SU-DHL-6 (cell line): ENCODE measurements around the gene BEND3.
"Not testable (repeated sequence)": the region's sequence is repeated elsewhere in the genome, so short reads cannot be mapped to it uniquely, and the experiment has no call there.

Experiments
- H2AFZ ChIP-seq: fragments of 200-600 bp; sonication (generic); 2 replicates; pipeline ENCODE4 v1.6.1; 2014; ENCODE audit warnings: low read depth, mild to moderate bottlenecking, moderate library complexity, mixed read lengths, antibody characterized with exemption, low read length; ENCODE audit not compliant: severe bottlenecking
- H3F3A ChIP-seq: fragments of 200-600 bp; shearing (Covaris generic); 2 replicates; pipeline ENCODE4 v1.6.0; 2016; ENCODE audit warnings: antibody characterized with exemption, mild to moderate bottlenecking; ENCODE audit not compliant: insufficient read depth
- H3K27ac ChIP-seq: fragments of 200-600 bp; sonication (generic); 2 replicates; pipeline ENCODE4 v1.5.1; 2016; ENCODE audit warnings: low read depth, mild to moderate bottlenecking, low read length, moderate library complexity, mixed read lengths
- H3K27me3 ChIP-seq: fragments of 200-600 bp; sonication (generic), shearing (Covaris generic); 2 replicates; pipeline ENCODE4 v1.6.0; 2014; ENCODE audit warnings: mild to moderate bottlenecking, low read length
- H3K36me3 ChIP-seq: fragments of 200-600 bp; sonication (generic); 2 replicates; pipeline ENCODE4 v1.6.1; 2014; ENCODE audit warnings: mild to moderate bottlenecking, low read length, mixed read lengths
- H3K4me2 ChIP-seq: fragments of 300-600, 200-600 bp; shearing (Covaris generic), sonication (generic); 2 replicates; pipeline ENCODE4 v1.6.0; 2014; ENCODE audit warnings: low read length, low read depth, mild to moderate bottlenecking; ENCODE audit not compliant: poor library complexity, severe bottlenecking
- H3K4me3 ChIP-seq: fragments of 200-600 bp; sonication (generic); 2 replicates; pipeline ENCODE4 v1.5.1; 2014; ENCODE audit warnings: antibody characterized with exemption, low read length, mild to moderate bottlenecking, mixed read lengths; ENCODE audit not compliant: insufficient read depth, poor library complexity, severe bottlenecking
- H3K79me2 ChIP-seq: fragments of 200-600 bp; sonication (generic); 2 replicates; pipeline ENCODE4 v1.6.1; 2014; ENCODE audit warnings: mild to moderate bottlenecking, low read length, moderate library complexity; ENCODE audit not compliant: insufficient read depth
- H3K9ac ChIP-seq: fragments of 200-600 bp; sonication (generic); 2 replicates; pipeline ENCODE4 v1.7.0; 2014; ENCODE audit warnings: mild to moderate bottlenecking, low read length
- H3K9me2 ChIP-seq: fragments of 200-600 bp; sonication (generic); replicated peaks from 2 replicates; pipeline ENCODE4 v1.6.1; 2014; ENCODE audit warnings: low read length; ENCODE audit not compliant: insufficient read depth
- H3K9me3 ChIP-seq: fragments of 200-600 bp; sonication (generic); 2 replicates; pipeline ENCODE4 v1.6.1; 2014; ENCODE audit warnings: low read length, mixed read lengths; ENCODE audit not compliant: insufficient read depth
- H4K20me1 ChIP-seq: fragments of 200-600 bp; sonication (generic); 2 replicates; pipeline ENCODE4 v1.6.1; 2014; ENCODE audit warnings: low read depth, mild to moderate bottlenecking, antibody characterized with exemption, low read length, moderate library complexity, mixed read lengths
- CTCF ChIP-seq: fragments of 200-600 bp; sonication (generic); IDR thresholded peaks from one replicate; pipeline ENCODE4 v1.5.1; 2017; ENCODE audit warnings: antibody characterized with exemption, mild to moderate bottlenecking, low read length, moderate library complexity; ENCODE audit not compliant: insufficient read depth, poor library complexity, severe bottlenecking
- EZH2phosphoT487 ChIP-seq: fragments of 200-600 bp; sonication (generic), shearing (Covaris generic); conservative IDR thresholded peaks from 2 replicates; pipeline ENCODE4 v1.6.1; 2018; ENCODE audit warnings: mild to moderate bottlenecking, antibody characterized with exemption, low read length, moderate library complexity, mixed read lengths

Gene BEND3

GRCh38 chr6:107144666-107145065, 29.4 kb upstream of the BEND3 start:
- H3K4me3 ChIP-seq: no peak overlapping the region
- no peaks in the 10 kb centered on the region for H3K79me2 ChIP-seq
- no peaks in the 10 kb centered on the region for H3K36me3 ChIP-seq
- H3K27me3 ChIP-seq: no peaks in the 10 kb centered on the region
- H3K9me3 ChIP-seq: no peaks in the 10 kb centered on the region
- H3K27ac ChIP-seq: no peak overlapping the region
- TF ChIP-seq CTCF: no peak
- H3K4me2 ChIP-seq: no peak overlapping the region
- H3F3A ChIP-seq: no peaks in the 10 kb centered on the region
- no peak overlapping the region for H3K9ac ChIP-seq
- H4K20me1 ChIP-seq: no peaks in the 10 kb centered on the region
- H2AFZ ChIP-seq: no peak overlapping the region
- H3K9me2 ChIP-seq: no peaks in the 10 kb centered on the region

GRCh38 chr6:107144014-107144413, 28.7 kb upstream of the BEND3 start:
- Histone ChIP-seq H3K4me2 (no peak overlapping the region), H3K27me3 (no peaks in the 10 kb centered on the region), H4K20me1 (no peaks in the 10 kb centered on the region), H3F3A (no peaks in the 10 kb centered on the region), H3K9ac (no peak overlapping the region), H3K79me2 (no peaks in the 10 kb centered on the region), H3K9me3 (no peaks in the 10 kb centered on the region), H2AFZ (no peak overlapping the region), H3K36me3 (no peaks in the 10 kb centered on the region), H3K4me3 (no peak overlapping the region), H3K9me2 (no peaks in the 10 kb centered on the region), H3K27ac (no peak overlapping the region)
- TF ChIP-seq EZH2phosphoT487: no peak
- TF ChIP-seq CTCF: no peak

- TF ChIP-seq CTCF: no peak
- no peak for TF ChIP-seq EZH2phosphoT487
- Histone ChIP-seq H3K9ac (no peak overlapping the region), H3K9me2 (no peaks in the 10 kb centered on the region), H3K27ac (no peak overlapping the region), H3K4me2 (no peak overlapping the region), H3K27me3 (no peaks in the 10 kb centered on the region), H3K36me3 (no peaks in the 10 kb centered on the region), H3K9me3 (no peaks in the 10 kb centered on the region), H3F3A (no peaks in the 10 kb centered on the region), H2AFZ (no peak overlapping the region), H3K79me2 (no peaks in the 10 kb centered on the region), H4K20me1 (no peaks in the 10 kb centered on the region), H3K4me3 (no peak overlapping the region)
Measured at GRCh38 chr6:107140581-107140980, 25.3 kb upstream of the BEND3 start.

- H3K27ac ChIP-seq, H3K4me3 ChIP-seq: not testable (repeated sequence)
Measured at GRCh38 chr6:107136324-107136723, 21.0 kb upstream of the BEND3 start.

GRCh38 chr6:107135048-107135680, 19.8 kb upstream of the BEND3 start:
- H3K9me3 ChIP-seq, H3F3A ChIP-seq, H3K4me3 ChIP-seq, H3K27me3 ChIP-seq, H3K27ac ChIP-seq, H4K20me1 ChIP-seq, H3K79me2 ChIP-seq, H3K9me2 ChIP-seq, H2AFZ ChIP-seq, H3K4me2 ChIP-seq, H3K9ac ChIP-seq, H3K36me3 ChIP-seq: not testable (repeated sequence)

More at GRCh38 chr6:107136324-107136723, 21.0 kb upstream of the BEND3 start:
- H3K79me2 ChIP-seq, H3K9ac ChIP-seq, H4K20me1 ChIP-seq, H3K4me2 ChIP-seq, H3K27me3 ChIP-seq, H3K36me3 ChIP-seq, H3K9me3 ChIP-seq, H3K9me2 ChIP-seq, H3F3A ChIP-seq, H2AFZ ChIP-seq: not testable (repeated sequence)
